ENCODE measurements around the gene TMTC4.

- TF ChIP-seq CTCF (IDR thresholded peaks at IDR 0.05) (no peak), POLR2A (IDR thresholded peaks at IDR 0.05) (no peak), POLR2AphosphoS5 (IDR thresholded peaks at IDR 0.05) (no peak), EP300 (IDR thresholded peaks at IDR 0.05) (no peak)
These were observed 80.3 kb downstream of the TMTC4 start for GRCh38 chr13:100594255-100594654.

Data from upper lobe of left lung (tissue), 4 donors.